HG03025 (cell line): ENCODE results near the gene OSBPL5.

Experiments used
- ATAC-seq: cut with Tn5 transposase; IDR thresholded peaks from one replicate; pipeline ENCODE4 v1.9.1; 2021; ENCODE audit warnings: mild to moderate bottlenecking, moderate library complexity; ENCODE audit not compliant: unreplicated experiment, low FRiP score

Gene OSBPL5

DNA sequence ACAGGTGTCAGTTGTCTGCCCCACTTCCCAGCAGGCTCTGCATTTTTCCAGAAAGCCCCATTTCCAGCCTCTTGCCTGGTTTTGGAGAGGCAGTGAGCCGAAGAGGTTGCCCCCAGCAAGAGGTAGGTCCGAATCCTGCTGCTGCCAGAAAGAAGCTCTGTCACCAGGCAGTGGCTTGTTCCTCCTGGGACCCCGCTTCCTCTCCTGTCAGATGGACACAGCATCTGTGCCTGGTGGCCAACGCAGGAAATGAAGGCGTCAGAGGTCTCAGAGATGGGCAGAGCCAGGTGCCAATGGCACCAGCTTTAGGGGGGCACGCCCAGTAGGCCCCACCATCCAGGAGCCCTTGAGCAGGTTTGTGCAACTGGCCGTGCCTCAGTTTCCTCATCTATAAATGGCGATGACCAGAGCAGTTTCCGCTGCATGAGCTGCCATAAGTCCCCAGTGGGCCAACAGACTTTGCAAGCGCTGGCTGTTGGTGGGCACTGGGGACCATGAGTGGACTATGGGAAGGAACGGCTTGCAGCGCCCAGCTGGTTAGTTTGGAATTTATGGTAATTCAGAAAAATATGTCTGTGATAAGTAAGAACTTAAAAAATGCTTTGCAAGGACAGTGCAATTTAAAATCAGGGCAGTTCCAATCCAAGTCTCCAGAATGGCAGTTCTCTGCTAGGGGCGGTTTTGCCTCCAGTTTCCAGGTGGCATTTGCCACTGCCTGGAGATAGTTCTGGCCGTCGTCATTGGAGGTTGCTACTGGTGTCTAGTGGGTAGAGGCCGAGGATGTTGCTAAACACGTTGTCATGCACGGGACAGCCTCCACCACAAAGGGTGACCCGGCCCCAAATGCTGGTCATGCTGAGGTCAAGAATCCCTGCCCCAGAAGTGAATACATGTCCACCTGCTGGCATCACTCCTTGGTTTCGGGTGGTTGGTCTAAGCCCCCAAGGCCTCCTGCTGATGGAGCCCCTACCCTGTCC is 2.3 kb upstream of the OSBPL5 start:
- ATAC-seq = no peak

- ATAC-seq = no peak
Measured at GRCh38 chr11:3166268-3167142, 1.4 kb upstream of the OSBPL5 start.

DNA sequence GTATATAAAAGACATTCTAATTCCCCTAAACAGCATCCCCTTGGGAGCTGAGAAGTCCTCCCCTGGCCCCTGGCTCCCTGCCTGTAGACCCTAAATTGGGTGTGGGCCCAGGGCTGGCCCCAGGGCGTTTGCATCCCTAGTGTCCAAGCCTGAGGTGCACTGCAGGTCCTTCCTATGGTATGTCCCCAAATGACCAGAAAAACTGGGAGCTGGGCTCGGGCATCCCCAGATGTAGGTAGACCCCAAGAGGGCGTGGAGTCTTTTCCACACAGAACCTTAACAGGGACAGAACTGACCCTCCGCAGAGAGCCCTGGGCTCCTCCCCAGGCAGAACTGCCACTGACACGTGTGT is 782 bp upstream of the OSBPL5 start:
- ATAC-seq = no peak

- no peak for ATAC-seq
Measured at GRCh38 chr11:3164552-3165151, 458 bp downstream of the OSBPL5 start.

GRCh38 chr11:3164138-3164551 is 965 bp downstream of the OSBPL5 start:
- ATAC-seq = no peak

GRCh38 chr11:3163241-3163981 is 1.7 kb downstream of the OSBPL5 start:
- ATAC-seq = no peak

DNA sequence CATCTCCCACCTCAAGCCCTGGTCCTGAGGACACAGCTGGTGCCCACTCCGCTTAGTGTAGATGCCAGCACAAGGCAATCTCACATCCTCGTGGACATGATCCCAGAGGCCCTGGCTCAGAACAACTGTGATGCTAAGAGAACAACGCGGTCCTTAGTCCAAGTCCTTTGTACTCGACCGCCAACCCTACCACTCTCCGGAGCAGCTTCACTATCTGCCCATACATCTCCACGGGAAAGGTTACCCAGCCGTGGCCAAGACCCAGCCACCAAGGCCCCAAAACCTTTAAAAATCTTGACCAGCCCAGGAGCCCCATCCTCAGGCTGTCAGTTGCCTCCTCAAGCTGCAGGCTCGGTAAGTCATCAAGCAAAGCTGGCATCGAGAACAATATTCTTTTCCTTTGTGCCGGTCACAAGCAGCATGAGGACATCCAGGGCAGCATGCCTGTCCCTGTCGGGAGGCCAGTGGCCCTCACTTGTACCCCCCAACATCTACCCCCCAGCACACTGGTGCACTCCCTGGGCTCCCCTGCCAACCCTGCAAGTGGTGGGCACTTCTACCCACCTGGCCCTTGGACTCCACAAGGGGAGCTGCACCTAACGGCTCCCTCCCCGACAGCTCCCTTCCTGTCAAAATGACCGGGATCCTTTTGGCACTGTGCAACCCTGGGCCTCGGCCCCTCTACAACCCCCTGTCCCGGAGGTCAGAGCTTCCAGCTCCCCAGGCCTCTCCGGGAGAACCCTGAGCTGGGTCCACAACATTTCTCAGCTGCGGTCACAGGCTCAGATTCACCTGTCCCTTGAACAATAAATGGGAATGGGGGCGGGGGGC is 2.5 kb downstream of the OSBPL5 start:
- no peak for ATAC-seq

DNA sequence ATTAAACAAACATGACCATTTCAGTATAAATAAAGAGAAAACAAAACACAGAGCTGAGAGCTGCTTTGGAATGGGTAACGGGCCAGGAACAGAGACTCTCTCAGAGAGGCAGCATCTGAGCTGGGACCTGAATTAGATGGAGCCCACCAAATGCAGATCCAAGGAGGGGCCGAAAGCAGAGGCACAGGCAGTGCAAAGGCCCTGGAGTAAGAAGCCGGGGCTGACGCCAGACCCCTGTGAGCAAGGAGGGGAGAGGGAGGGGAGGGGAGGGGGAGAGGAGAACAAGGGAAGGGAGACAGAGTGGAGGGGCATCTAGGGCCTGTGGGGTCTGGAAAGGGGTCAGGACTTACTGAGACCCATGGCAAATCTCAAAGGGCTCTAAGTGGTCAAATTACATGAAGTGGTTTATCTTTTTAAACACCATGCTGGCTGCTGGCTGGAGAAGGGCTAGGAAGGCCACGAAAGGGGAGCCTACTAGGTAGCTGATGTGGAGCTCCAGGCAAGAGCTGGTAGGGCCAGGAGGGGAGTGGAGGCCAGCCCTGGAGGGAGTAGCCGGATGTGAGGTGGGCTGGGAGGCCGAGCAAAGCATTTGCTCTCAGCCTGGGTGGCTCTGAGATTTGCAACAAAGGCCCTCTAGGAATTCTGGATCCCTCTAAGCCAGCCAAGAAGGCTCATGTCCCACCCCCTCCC is 3.2 kb downstream of the OSBPL5 start:
- ATAC-seq = no peak

DNA sequence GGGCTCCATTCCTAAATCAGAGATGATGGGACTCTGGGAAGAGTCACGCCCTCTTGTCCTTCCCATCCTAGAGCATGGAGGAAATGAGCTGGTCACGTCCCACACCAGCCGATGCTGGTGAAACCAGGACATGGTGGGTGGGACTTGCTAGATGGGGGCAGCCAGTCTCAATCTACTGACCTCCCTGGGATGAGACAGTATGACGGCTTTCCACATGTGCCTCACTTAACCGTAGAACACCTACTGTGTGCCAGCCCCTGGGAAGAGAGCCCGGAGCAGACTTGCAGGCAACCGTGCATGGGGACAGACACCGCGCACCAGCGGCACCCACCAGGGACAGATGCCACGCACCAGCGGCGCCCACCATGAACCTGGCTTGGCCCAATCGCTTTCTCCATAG is 3.8 kb downstream of the OSBPL5 start:
- no peak for ATAC-seq

DNA sequence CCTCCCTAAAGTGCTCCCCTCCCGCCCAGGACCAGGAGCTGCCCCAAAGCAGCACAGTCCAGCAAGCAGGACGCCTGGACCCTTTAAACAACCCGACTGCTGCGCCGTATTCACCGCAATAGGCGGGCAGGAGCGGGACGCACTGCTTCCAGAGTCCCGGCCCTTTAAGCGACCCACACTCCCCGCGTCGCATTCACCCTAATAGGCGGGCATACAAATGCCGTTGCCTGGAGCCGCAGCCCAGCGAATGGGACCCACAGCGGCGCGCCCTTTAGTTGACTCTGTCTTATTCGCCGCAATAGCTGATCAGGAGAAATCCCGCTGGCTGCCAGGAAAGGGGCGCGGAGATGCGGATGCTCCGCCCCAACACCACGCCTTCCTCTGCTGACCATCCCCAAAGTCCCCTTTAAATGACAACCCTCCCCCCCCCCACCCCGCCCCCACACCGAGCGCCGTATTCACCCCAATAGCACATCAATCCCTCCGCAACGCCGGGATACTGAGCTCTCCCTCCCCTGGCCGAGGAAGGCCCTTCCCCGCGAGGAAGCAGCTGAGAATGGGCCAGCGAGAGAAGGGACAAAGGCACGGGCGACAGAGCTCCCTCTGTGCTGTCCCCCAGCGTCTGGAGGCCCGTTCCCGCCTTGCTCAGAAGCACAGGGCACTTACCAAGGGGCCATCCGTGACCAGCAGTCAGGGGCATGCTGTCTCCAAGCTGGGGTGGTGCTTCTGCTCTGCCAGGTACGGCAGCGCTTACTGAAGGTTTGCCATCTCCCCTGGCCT is 4.7 kb downstream of the OSBPL5 start:
- ATAC-seq = no peak

DNA sequence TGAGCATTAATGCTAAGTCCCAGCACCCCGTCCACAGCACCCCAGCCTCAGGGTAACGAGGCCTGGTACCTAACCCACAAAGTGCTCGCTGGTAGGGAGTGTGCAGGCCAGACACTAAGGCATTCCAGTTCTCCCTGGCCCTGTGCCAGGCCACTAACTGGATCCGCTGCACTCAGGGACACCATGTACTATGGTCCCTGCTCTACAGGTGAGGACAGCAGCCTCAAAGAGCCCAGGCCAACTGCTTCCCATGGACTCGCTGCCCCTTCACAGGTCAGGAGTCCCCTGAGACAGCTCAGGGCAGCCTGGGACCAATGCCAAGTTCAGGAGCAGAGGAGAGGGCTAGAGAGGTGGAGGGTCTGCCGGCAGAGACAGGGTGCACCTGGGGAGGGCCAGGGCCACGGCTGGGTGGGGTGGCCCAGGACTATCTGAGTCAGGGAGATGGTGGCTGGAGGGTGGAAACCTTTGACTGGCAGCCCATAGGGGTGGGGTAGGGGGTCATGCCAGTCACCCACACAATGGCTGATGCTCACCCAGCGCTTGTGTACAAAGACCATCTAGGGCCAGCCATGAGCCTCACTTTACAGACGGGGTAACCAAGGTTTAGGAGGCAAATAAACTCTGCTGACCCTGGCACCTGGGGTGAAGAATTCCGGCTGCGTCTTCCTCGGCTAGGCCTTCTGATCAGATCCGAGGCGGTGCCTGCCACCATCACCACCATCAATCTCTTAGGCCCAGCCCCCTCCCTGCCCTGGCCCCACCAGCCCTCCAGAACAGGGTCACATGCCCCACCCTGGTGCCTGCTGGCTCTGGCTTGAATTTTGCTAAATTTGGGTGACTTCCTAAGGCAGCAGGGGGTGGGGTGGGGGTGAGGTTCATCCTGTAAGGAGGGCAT is 5.6 kb downstream of the OSBPL5 start:
- no peak for ATAC-seq

- no peak for ATAC-seq
Measured at GRCh38 chr11:3158821-3159220, 6.3 kb downstream of the OSBPL5 start.

- ATAC-seq = no peak
Measured at GRCh38 chr11:3158131-3158591, 6.9 kb downstream of the OSBPL5 start.

DNA sequence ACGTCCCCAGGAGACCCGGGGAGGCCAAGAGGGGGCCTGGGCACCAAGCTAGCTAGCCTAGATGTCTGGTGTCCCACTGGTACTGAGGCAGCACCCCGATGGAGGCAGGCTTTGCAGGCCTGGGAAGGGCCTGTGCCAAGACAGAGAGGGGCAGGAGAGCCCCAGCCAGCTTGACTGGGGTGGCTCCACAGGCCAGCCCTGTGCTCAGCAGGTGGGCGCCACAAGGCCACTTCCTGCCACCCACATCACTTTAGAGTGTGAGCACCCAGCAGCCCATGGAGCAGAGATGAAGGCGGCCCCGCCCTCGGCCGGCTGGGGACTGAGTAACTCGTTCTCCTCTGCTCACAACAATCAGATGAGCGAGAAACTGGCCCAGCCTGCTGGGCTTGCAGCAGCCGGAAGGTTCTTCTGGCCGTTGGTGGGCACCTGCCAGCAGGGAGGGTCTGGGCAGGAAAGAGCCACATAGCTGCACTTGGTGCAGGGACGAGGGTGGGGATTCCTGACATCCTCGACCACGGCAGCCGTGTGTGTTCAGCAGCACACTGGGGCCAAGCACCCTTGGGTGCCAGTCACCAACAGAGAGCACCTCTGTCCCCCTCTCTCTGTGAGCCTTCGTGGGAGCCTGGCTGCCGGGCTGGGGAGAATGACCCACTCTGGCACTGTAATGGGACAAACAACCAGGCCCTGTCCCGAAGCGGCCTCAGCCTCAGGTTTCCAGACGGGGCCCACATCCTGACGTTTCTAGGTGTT is 7.6 kb downstream of the OSBPL5 start:
- ATAC-seq = no peak

- no peak for ATAC-seq
Measured at GRCh38 chr11:3156661-3157311, 8.3 kb downstream of the OSBPL5 start.

GRCh38 chr11:3156282-3156660 is 8.8 kb downstream of the OSBPL5 start:
- ATAC-seq = no peak
